Measurements from ENCODE around the gene BRD7. TPM values are rescaled to one million over a fixed set of nuclear protein-coding genes. Genes with fewer than 3 reads are reported as not detected.

Gene BRD7
- total RNA-seq, 1 donor from 2014 or later, result 88.8 TPM

DNA sequence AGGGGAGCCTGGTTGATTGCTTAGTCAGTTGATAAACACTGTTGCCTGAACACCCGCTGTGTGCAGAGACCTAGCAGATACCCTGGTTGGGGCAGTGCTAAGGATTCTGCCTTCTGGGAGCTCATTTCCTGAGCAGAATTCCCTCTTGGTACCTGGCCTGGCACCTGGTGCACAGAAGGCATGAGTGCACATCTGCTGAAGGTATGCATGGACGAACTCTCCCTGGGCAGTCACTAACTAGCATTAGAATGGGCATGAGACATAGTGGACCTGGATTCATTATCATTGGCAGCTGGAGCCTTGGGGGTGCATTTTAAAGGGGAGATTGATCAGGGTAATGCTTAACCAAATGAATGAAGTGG is 89.3 kb downstream of the BRD7 start:
- Mint-ChIP-seq H3K9me3 (peaks cover 5% of the 10 kb centered on the region), H3K4me1 (ENCODE audit: low read depth) (peaks cover 86% of the 10 kb centered on the region), H3K27ac (no peak overlapping the region), H3K27me3 (ENCODE audit: insufficient read depth) (no peaks in the 10 kb centered on the region), H3K4me3 (peak overlapping the region; percentile 0), H3K36me3 (ENCODE audit: low read depth) (peaks cover 36% of the 10 kb centered on the region)
- no peak for DNase-seq (ENCODE audit: low spot score)
- intact Hi-C loops (cut with micrococcal nuclease), result loop anchor here (2.0 to 10.0 kb wide), 3 partner anchors 47 to 463 kb away; partner anchors contain the start of genes CYLD and NKD1

- Mint-ChIP-seq H3K27me3 (ENCODE audit: insufficient read depth) (no peaks in the 10 kb centered on the region), H3K9me3 (peaks cover 5% of the 10 kb centered on the region), H3K36me3 (ENCODE audit: low read depth) (peaks cover 42% of the 10 kb centered on the region), H3K4me3 (peak overlapping the region; percentile 15), H3K4me1 (ENCODE audit: low read depth) (peaks cover 90% of the 10 kb centered on the region), H3K27ac (peak overlapping the region; percentile 78)
- no peak for DNase-seq (ENCODE audit: low spot score)
- intact Hi-C loops (cut with micrococcal nuclease), result loop anchor here (1.0 to 10.0 kb wide), 5 partner anchors 14 to 464 kb away; partner anchors contain the start of genes CYLD and NKD1
These were observed 90.5 kb downstream of the BRD7 start for GRCh38 chr16:50278251-50278650.

DNA sequence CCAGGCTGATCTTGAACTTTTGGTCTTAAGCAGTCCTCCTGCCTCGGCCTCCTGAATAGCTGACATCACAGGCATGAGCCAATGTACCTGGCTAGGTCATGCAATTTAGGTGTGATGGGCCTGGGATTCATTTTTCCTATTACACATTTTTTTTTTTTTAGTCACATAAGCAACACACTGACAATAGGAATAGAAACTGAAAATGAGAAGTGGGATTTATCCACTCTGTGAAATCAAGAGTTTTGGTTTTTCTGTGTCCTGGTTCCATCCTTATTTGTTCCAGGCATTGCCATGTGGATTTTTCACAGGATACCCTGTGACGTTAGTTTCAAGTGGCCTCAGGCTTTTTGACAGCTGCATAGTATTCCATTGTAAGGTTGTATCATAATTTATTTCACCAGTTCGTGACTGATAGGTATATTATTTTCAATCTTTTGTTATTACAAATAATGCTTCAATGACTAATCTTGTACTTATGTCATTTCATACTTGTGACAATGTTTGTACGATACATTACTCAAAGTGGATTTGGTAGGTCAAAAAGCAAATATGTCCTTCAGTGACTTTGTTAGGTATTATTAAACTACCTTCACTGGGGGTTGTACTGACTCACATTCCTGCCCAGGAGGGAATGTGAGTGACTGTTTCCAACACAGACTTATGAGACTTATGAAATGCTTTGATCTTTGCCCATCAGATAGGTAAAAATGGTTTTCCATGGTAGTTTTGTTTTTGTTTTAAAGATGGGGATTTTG is 91.8 kb downstream of the BRD7 start:
- Mint-ChIP-seq H3K36me3 (ENCODE audit: low read depth) (peaks cover 37% of the 10 kb centered on the region), H3K27me3 (ENCODE audit: insufficient read depth) (no peaks in the 10 kb centered on the region), H3K4me1 (ENCODE audit: low read depth) (peaks cover 93% of the 10 kb centered on the region), H3K4me3 (peak overlapping the region; percentile 15), H3K27ac (peak overlapping the region; percentile 78), H3K9me3 (peaks cover 5% of the 10 kb centered on the region)
- DNase-seq (ENCODE audit: low spot score), result no peak
- intact Hi-C loops (cut with micrococcal nuclease), result loop anchor here (2.0 to 10.0 kb wide), 4 partner anchors 62 to 465 kb away; partner anchors contain the start of genes CYLD, NKD1 and TENT4B

DNA sequence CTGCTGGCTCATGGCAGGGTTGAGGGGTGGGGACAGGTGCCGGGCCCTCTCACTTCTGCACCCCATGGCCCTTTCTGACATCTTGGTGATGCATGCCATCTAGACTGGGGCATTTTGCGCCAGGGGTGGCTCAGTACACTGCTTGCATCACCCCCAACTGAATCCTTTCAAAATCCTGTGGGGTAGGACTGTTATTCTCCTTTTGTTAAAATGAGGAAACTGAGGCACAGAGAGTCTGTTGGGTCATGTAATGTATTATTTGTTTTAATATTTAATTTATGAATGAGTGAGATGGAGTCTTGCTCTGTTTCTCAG is 92.5 kb downstream of the BRD7 start:
- peak overlapping the region; percentile 33 for H3K4me3 Mint-ChIP-seq
- no peaks in the 10 kb centered on the region for H3K27me3 Mint-ChIP-seq (ENCODE audit: insufficient read depth)
- H3K9me3 Mint-ChIP-seq, result peaks cover 5% of the 10 kb centered on the region
- H3K27ac Mint-ChIP-seq, result peak overlapping the region; percentile 29
- H3K36me3 Mint-ChIP-seq (ENCODE audit: low read depth), result peaks cover 39% of the 10 kb centered on the region
- intact Hi-C loops (cut with micrococcal nuclease), result loop anchor here (2.0 to 10.0 kb wide), 4 partner anchors 63 to 466 kb away; partner anchors contain the start of genes CYLD, NKD1 and TENT4B
- no peak for DNase-seq (ENCODE audit: low spot score)
- H3K4me1 Mint-ChIP-seq (ENCODE audit: low read depth), result peaks cover 91% of the 10 kb centered on the region

GRCh38 chr16:50275428-50276325 is 93.1 kb downstream of the BRD7 start:
- peaks cover 39% of the 10 kb centered on the region for H3K36me3 Mint-ChIP-seq (ENCODE audit: low read depth)
- H3K27me3 Mint-ChIP-seq (ENCODE audit: insufficient read depth), result no peaks in the 10 kb centered on the region
- intact Hi-C loops (cut with micrococcal nuclease), result loop anchor here (2.0 to 10.0 kb wide), 6 partner anchors 31 to 467 kb away; partner anchors contain the start of genes CNEP1R1, CYLD, NKD1 and TENT4B
- DNase-seq (ENCODE audit: low spot score), result no peak
- H3K27ac Mint-ChIP-seq, result peak overlapping the region; percentile 98
- H3K4me1 Mint-ChIP-seq (ENCODE audit: low read depth), result peaks cover 96% of the 10 kb centered on the region
- H3K9me3 Mint-ChIP-seq, result peaks cover 5% of the 10 kb centered on the region
- H3K4me3 Mint-ChIP-seq, result peak overlapping the region; percentile 95

GRCh38 chr16:50275098-50275415 is 93.7 kb downstream of the BRD7 start:
- Mint-ChIP-seq H3K4me3 (peak overlapping the region; percentile 95), H3K4me1 (ENCODE audit: low read depth) (peaks cover 95% of the 10 kb centered on the region), H3K9me3 (peaks cover 5% of the 10 kb centered on the region), H3K27ac (peak overlapping the region; percentile 98), H3K36me3 (ENCODE audit: low read depth) (peaks cover 34% of the 10 kb centered on the region), H3K27me3 (ENCODE audit: insufficient read depth) (no peaks in the 10 kb centered on the region)
- DNase-seq (ENCODE audit: low spot score), result no peak
- intact Hi-C loops (cut with micrococcal nuclease), result loop anchor here (2.0 to 10.0 kb wide), 4 partner anchors 30 to 467 kb away; partner anchors contain the start of genes CNEP1R1, CYLD and NKD1

DNA sequence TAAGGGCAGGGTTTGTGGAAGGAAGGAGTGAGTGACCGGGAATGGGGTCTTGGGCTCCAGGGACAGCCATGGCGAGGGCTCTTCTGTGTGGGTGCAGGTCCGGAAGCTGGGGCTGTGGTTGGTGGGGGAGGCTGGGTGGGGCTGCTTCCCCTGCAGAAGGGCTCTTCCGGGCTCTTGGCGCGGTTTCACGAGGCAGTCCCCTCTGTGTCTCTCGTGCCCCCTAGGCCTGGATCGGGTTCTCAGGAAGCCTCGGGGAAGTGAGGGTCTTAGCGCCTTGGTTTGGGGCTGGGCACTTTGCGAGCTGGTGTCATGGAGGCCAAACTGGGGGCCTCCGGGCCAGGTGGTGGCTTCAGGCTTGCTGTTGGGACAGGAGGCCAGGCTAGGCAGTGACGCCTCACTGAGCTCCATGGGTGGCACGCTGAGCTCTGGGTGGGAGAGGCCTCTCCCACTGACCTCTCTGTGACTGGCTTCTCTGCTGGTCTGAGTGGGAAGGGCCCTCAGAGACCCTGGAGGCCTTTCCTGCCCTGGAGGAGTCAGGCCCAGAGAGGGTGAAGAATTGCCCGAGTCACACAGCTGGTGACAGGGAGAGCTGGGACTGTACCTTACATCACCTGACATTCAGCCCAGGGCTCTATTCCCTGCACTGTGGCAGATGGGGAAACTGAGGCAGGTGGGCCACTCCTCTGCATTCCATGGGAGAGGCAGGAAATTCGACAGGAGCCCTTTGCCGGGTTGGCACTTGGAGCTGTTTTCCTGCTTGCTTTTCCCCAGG is 94.3 kb downstream of the BRD7 start:
- peak; percentile 26 for DNase-seq (ENCODE audit: low spot score)
- intact Hi-C loops (cut with micrococcal nuclease), result loop anchor here (1.0 to 10.0 kb wide), 6 partner anchors 8 to 468 kb away; partner anchors contain the start of genes ADCY7, CNEP1R1, CYLD and NKD1
- Mint-ChIP-seq H3K4me3 (peak overlapping the region; percentile 95), H3K36me3 (ENCODE audit: low read depth) (peaks cover 29% of the 10 kb centered on the region), H3K9me3 (peaks cover 5% of the 10 kb centered on the region), H3K27me3 (ENCODE audit: insufficient read depth) (no peaks in the 10 kb centered on the region), H3K27ac (peak overlapping the region; percentile 98), H3K4me1 (ENCODE audit: low read depth) (peaks cover 95% of the 10 kb centered on the region)

DNA sequence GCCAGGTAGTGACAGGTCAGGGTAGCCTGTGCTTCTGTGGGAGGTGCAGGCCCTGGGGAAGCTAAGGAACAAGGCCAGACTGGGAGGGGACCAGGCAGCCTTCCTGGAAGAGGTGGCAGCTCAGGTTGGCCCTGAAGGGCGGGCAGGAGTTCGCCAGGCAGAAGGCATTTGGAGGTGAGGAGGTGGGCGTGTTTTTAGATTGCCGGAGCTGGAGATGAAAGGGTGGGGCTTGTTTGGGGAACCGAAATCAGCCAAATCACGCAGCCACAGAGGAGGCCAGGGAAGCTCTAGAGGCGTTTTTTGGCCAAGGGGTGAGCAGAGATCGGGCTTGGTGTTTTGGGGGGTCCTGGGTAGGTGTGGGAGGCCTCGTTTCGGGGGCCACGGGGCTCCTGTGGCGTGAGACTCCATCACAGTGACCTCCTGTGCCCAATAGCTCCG is 94.9 kb downstream of the BRD7 start:
- peaks cover 95% of the 10 kb centered on the region for H3K4me1 Mint-ChIP-seq (ENCODE audit: low read depth)
- H3K36me3 Mint-ChIP-seq (ENCODE audit: low read depth), result peaks cover 28% of the 10 kb centered on the region

DNA sequence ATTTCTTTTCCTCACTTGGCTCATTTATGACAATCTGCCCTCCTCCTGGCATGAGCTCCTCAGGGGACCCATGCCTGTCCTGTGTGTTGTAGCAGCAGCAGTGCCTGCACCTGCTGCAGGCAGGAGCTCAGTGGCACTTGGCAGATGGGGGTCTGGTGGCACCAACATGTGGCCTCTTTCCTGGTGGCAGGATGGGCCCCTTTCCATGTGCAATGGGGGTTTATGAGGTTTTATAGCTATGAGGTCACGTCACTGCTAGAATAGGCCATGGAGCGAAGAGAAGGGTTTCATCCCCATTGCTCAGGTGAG is 95.5 kb downstream of the BRD7 start:
- peaks cover 28% of the 10 kb centered on the region for H3K36me3 Mint-ChIP-seq (ENCODE audit: low read depth)
- peak overlapping the region; percentile 98 for H3K27ac Mint-ChIP-seq
- no peaks in the 10 kb centered on the region for H3K27me3 Mint-ChIP-seq (ENCODE audit: insufficient read depth)
- peaks cover 3% of the 10 kb centered on the region for H3K9me3 Mint-ChIP-seq
- intact Hi-C loops (cut with micrococcal nuclease), result loop anchor here (10.0 kb wide), 1 partner anchor 271 kb away; the partner anchor contains the start of gene NKD1
- peak overlapping the region; percentile 95 for H3K4me3 Mint-ChIP-seq
- DNase-seq (ENCODE audit: low spot score), result no peak
- peaks cover 94% of the 10 kb centered on the region for H3K4me1 Mint-ChIP-seq (ENCODE audit: low read depth)

More for the DNA sequence above, 94.9 kb downstream of the BRD7 start:
- Mint-ChIP-seq H3K9me3 (peaks cover 5% of the 10 kb centered on the region), H3K27me3 (ENCODE audit: insufficient read depth) (no peaks in the 10 kb centered on the region), H3K27ac (peak overlapping the region; percentile 98), H3K4me3 (peak overlapping the region; percentile 95)
- peak; percentile 20 for DNase-seq (ENCODE audit: low spot score)
- intact Hi-C loops (cut with micrococcal nuclease), result loop anchor here (1.0 to 10.0 kb wide), 5 partner anchors 8 to 271 kb away; partner anchors contain the start of genes ADCY7, CNEP1R1 and NKD1

- intact Hi-C loops (cut with micrococcal nuclease), result loop anchor here (10.0 kb wide), 1 partner anchor 272 kb away; the partner anchor contains the start of gene NKD1
- Mint-ChIP-seq H3K4me3 (peak overlapping the region; percentile 95), H3K27ac (no peak overlapping the region), H3K27me3 (ENCODE audit: insufficient read depth) (no peaks in the 10 kb centered on the region), H3K9me3 (no peaks in the 10 kb centered on the region), H3K4me1 (ENCODE audit: low read depth) (peaks cover 94% of the 10 kb centered on the region), H3K36me3 (ENCODE audit: low read depth) (peaks cover 26% of the 10 kb centered on the region)
- DNase-seq (ENCODE audit: low spot score), result no peak
These were observed 96.0 kb downstream of the BRD7 start for GRCh38 chr16:50272687-50273381.

GRCh38 chr16:50272111-50272571 is 96.6 kb downstream of the BRD7 start:
- Mint-ChIP-seq H3K4me3 (no peak overlapping the region), H3K36me3 (ENCODE audit: low read depth) (peaks cover 23% of the 10 kb centered on the region), H3K4me1 (ENCODE audit: low read depth) (peaks cover 94% of the 10 kb centered on the region), H3K27ac (no peak overlapping the region), H3K9me3 (no peaks in the 10 kb centered on the region), H3K27me3 (ENCODE audit: insufficient read depth) (no peaks in the 10 kb centered on the region)
- intact Hi-C loops (cut with micrococcal nuclease), result loop anchor here (10.0 kb wide), 1 partner anchor 273 kb away; the partner anchor contains the start of gene NKD1
- DNase-seq (ENCODE audit: low spot score), result no peak

Measured in activated T-helper 1 cell treated with anti-CD3 and anti-CD28 coated beads, Interleukin-12 subunit alpha, Interleukin-12 subunit beta, Interleukin-2, Interleukin-4 antibody, amounts not matched to agents 30 ng/mL and 10 ng/mL and 1 ng/mL, durations not matched to agents 14 hours and 24 hours and 36 hours (primary cell).